22Rv1 (cell line): ENCODE data around the gene MED28.

ENCODE experiments used
- CTCF ChIP-seq: fragments of 450-650 bp; IDR thresholded peaks from 2 replicates; pipeline ENCODE4 v1.5.1; 2017; ENCODE audit warnings: mild to moderate bottlenecking
- ZFX ChIP-seq: fragments of 450-650 bp; IDR thresholded peaks from 2 replicates; pipeline ENCODE4 v1.6.1; 2017; ENCODE audit warnings: antibody characterized with exemption, borderline replicate concordance

- TF ChIP-seq CTCF (no peak), ZFX (no peak)
These were observed 32.3 kb downstream of the MED28 start for GRCh38 chr4:17646693-17647092.
